Measurements from ENCODE around the gene PIGH. TPM values are rescaled to one million over a fixed set of nuclear protein-coding genes. Genes with fewer than 3 reads are reported as not detected.

The PIGH gene
- total RNA-seq, 1 donor from 2014 or later: 11.3 TPM

DNA sequence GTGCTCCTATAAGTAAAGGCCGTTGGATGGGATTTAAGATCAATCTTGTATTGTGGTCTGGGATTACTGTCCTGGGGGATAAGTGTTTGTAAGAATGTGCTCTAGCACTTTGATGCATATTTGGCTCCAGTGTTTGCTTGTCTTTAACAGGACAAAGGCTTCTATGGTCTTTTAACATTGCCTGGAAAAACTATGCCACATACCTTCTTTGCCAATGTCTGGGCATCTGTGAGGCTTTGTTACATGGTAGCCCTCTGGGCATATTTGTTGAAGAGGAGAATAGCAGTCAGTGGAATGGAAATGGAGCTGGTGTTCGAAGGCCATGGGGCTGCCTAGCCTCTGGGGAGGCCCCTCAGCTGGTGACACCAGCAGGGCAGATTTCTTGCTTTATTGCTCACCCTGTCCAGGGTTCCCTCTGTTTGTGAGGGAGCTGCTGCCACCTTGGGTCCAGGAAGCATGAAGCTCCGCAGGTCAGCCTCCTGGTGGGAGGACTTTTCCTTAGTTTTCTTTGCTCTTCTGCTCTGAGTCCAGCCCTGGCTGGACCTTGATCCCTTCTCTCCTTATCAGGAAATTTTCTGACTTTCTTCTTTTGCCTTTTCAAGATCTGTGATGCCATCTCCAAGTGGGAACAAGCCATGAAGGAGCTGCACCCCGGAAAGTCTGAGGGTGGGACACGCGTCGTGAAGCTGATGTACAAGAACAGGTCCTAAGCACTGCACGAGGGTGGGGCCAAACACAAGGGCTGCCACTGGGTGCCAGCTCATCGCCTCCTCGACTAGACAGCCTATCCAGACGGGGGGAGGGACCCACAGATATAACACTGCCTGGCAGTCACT is 19.5 kb downstream of the PIGH start:
- H3K4me1 Mint-ChIP-seq (ENCODE audit: low read depth, unreplicated experiment): no peaks in the 10 kb centered on the region
- Histone ChIP-seq H3K4me1 (ENCODE audit: insufficient read depth, low read length) (no peaks in the 10 kb centered on the region), H3K27me3 (ENCODE audit: insufficient read depth, low read length) (no peaks in the 10 kb centered on the region), H2AFZ (ENCODE audit: low read depth, low read length) (no peak overlapping the region), H3K4me2 (ENCODE audit: low read length) (no peak overlapping the region), H3K36me3 (ENCODE audit: insufficient read depth, low read length) (no peaks in the 10 kb centered on the region), H3K9ac (ENCODE audit: low read length) (no peak overlapping the region), H4K20me1 (ENCODE audit: insufficient read depth, low read length) (no peaks in the 10 kb centered on the region), H3K4me3 (ENCODE audit: insufficient read depth, low read depth, low read length) (no peak overlapping the region), H3K79me2 (ENCODE audit: insufficient read depth, low read length) (no peaks in the 10 kb centered on the region), H3K9me3 (ENCODE audit: insufficient read depth, low read depth, low read length) (no peaks in the 10 kb centered on the region), H3K27ac (ENCODE audit: low read depth, low read length) (no peak overlapping the region)
- peaks cover 5% of the 10 kb centered on the region for H3K36me3 Mint-ChIP-seq (ENCODE audit: low read depth, unreplicated experiment)
- no peak overlapping the region for H3K27ac Mint-ChIP-seq (ENCODE audit: unreplicated experiment)
- DNase-seq (ENCODE audit: low read depth): no peak
- peaks cover 2% of the 10 kb centered on the region for H3K27me3 Mint-ChIP-seq (ENCODE audit: low read depth, unreplicated experiment)
- no peaks in the 10 kb centered on the region for H3K9me3 Mint-ChIP-seq (ENCODE audit: unreplicated experiment)
- H3K4me3 Mint-ChIP-seq (ENCODE audit: unreplicated experiment): no peak overlapping the region
- FAIRE-seq: no peak
- TF ChIP-seq, protein P1, sequence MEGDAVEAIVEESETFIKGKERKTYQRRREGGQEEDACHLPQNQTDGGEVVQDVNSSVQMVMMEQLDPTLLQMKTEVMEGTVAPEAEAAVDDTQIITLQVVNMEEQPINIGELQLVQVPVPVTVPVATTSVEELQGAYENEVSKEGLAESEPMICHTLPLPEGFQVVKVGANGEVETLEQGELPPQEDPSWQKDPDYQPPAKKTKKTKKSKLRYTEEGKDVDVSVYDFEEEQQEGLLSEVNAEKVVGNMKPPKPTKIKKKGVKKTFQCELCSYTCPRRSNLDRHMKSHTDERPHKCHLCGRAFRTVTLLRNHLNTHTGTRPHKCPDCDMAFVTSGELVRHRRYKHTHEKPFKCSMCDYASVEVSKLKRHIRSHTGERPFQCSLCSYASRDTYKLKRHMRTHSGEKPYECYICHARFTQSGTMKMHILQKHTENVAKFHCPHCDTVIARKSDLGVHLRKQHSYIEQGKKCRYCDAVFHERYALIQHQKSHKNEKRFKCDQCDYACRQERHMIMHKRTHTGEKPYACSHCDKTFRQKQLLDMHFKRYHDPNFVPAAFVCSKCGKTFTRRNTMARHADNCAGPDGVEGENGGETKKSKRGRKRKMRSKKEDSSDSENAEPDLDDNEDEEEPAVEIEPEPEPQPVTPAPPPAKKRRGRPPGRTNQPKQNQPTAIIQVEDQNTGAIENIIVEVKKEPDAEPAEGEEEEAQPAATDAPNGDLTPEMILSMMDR (IDR thresholded peaks at IDR 0.05; ENCODE audit: insufficient read depth, low read depth, low read length): no peak
- TF ChIP-seq EZH2 (IDR thresholded peaks at IDR 0.05; ENCODE audit: insufficient read depth, low read length): no peak

DNA sequence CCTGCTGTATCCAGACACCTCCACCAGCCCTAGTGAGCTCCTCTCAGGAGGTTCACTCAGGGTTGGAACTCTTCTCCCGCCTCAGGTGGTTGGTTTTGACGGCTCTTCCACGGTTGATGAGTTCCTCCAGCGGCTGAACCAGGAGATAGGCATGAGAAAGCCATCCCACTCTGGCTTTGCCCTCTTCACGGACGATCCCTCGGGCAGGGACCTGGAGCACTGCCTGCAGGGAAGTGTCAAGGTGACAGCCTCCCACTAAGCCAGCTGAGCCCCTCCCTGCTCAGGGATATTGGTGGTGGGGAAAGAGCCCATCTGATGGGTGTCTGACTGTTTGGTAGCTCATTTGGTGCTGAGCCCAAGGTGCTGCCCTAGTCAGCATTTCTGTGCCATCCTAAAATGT is 20.4 kb downstream of the PIGH start:
- Mint-ChIP-seq H3K9me3 (ENCODE audit: unreplicated experiment) (no peaks in the 10 kb centered on the region), H3K36me3 (ENCODE audit: low read depth, unreplicated experiment) (peaks cover 9% of the 10 kb centered on the region), H3K4me1 (ENCODE audit: low read depth, unreplicated experiment) (no peaks in the 10 kb centered on the region), H3K27ac (ENCODE audit: unreplicated experiment) (no peak overlapping the region), H3K27me3 (ENCODE audit: low read depth, unreplicated experiment) (peaks cover 2% of the 10 kb centered on the region), H3K4me3 (ENCODE audit: unreplicated experiment) (no peak overlapping the region)
- H3K36me3 ChIP-seq (ENCODE audit: insufficient read depth, low read length): no peaks in the 10 kb centered on the region
- FAIRE-seq: no peak
- no peak overlapping the region for H3K9ac ChIP-seq (ENCODE audit: low read length)
- H3K27me3 ChIP-seq (ENCODE audit: insufficient read depth, low read length): no peaks in the 10 kb centered on the region
- TF ChIP-seq, protein P1 (IDR thresholded peaks at IDR 0.05; ENCODE audit: insufficient read depth, low read depth, low read length): no peak
- TF ChIP-seq EZH2 (IDR thresholded peaks at IDR 0.05; ENCODE audit: insufficient read depth, low read length): no peak
- H3K4me1 ChIP-seq (ENCODE audit: insufficient read depth, low read length): no peaks in the 10 kb centered on the region
- no peak overlapping the region for H3K4me2 ChIP-seq (ENCODE audit: low read length)
- H3K27ac ChIP-seq (ENCODE audit: low read depth, low read length): no peak overlapping the region
- H4K20me1 ChIP-seq (ENCODE audit: insufficient read depth, low read length): no peaks in the 10 kb centered on the region
- no peak overlapping the region for H3K4me3 ChIP-seq (ENCODE audit: insufficient read depth, low read depth, low read length)
- no peaks in the 10 kb centered on the region for H3K9me3 ChIP-seq (ENCODE audit: insufficient read depth, low read depth, low read length)
- no peaks in the 10 kb centered on the region for H3K79me2 ChIP-seq (ENCODE audit: insufficient read depth, low read length)
- no peak for DNase-seq (ENCODE audit: low read depth)
- H2AFZ ChIP-seq (ENCODE audit: low read depth, low read length): no peak overlapping the region

DNA sequence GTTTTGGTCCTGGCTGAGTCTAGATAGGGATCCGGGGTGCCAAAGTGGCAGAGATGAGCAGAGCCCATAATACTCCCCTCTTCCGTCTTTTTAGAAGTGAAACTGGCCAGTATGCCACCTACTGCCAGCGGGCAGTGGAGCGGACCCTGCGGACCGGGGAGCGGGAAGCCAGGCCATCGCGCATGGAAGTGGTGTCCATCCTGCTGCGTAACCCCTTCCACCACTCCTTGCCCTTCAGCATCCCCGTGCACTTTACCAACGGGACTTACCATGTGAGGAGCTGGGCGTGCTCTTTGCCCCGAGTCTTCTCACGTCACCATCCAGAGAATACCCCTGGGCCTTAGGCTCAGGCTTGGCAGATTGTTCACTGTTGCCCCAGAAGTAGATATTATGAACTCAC is 21.0 kb downstream of the PIGH start:
- no peaks in the 10 kb centered on the region for H3K36me3 ChIP-seq (ENCODE audit: insufficient read depth, low read length)
- peaks cover 2% of the 10 kb centered on the region for H3K27me3 Mint-ChIP-seq (ENCODE audit: low read depth, unreplicated experiment)
- no peak overlapping the region for H3K4me3 Mint-ChIP-seq (ENCODE audit: unreplicated experiment)
- H3K9me3 Mint-ChIP-seq (ENCODE audit: unreplicated experiment): no peaks in the 10 kb centered on the region
- H3K79me2 ChIP-seq (ENCODE audit: insufficient read depth, low read length): no peaks in the 10 kb centered on the region
- peaks cover 9% of the 10 kb centered on the region for H3K36me3 Mint-ChIP-seq (ENCODE audit: low read depth, unreplicated experiment)
- FAIRE-seq (no peak), DNase-seq (ENCODE audit: low read depth) (no peak)
- no peaks in the 10 kb centered on the region for H3K27me3 ChIP-seq (ENCODE audit: insufficient read depth, low read length)
- no peaks in the 10 kb centered on the region for H3K4me1 ChIP-seq (ENCODE audit: insufficient read depth, low read length)
- TF ChIP-seq, protein P1 (IDR thresholded peaks at IDR 0.05; ENCODE audit: insufficient read depth, low read depth, low read length): no peak
- no peak for TF ChIP-seq EZH2 (IDR thresholded peaks at IDR 0.05; ENCODE audit: insufficient read depth, low read length)
- H2AFZ ChIP-seq (ENCODE audit: low read depth, low read length): no peak overlapping the region
- H3K4me2 ChIP-seq (ENCODE audit: low read length): no peak overlapping the region
- no peaks in the 10 kb centered on the region for H4K20me1 ChIP-seq (ENCODE audit: insufficient read depth, low read length)
- no peak overlapping the region for H3K9ac ChIP-seq (ENCODE audit: low read length)
- H3K27ac Mint-ChIP-seq (ENCODE audit: unreplicated experiment): no peak overlapping the region
- H3K4me3 ChIP-seq (ENCODE audit: insufficient read depth, low read depth, low read length): no peak overlapping the region
- H3K9me3 ChIP-seq (ENCODE audit: insufficient read depth, low read depth, low read length): no peaks in the 10 kb centered on the region
- no peaks in the 10 kb centered on the region for H3K4me1 Mint-ChIP-seq (ENCODE audit: low read depth, unreplicated experiment)
- no peak overlapping the region for H3K27ac ChIP-seq (ENCODE audit: low read depth, low read length)
